Measurements from ENCODE around the gene PSAP. TPM values are rescaled to one million over a fixed set of nuclear protein-coding genes. Genes with fewer than 3 reads are reported as not detected.
"Not testable (repeated sequence)": the region's sequence is repeated elsewhere in the genome, so short reads cannot be mapped to it uniquely, and the experiment has no call there.

Gene PSAP
- total RNA-seq, 2 experiments from 2014 or later = 93.1 to 97.0 TPM

- H3K36me3 Mint-ChIP-seq, DNase-seq, H3K4me3 Mint-ChIP-seq, H3K9me3 Mint-ChIP-seq, H3K27me3 Mint-ChIP-seq, H3K27ac Mint-ChIP-seq: not testable (repeated sequence)
- H3K4me1 Mint-ChIP-seq = peaks cover 21% of the 10 kb centered on the region
Observed at GRCh38 chr10:71881307-71881624, 30.2 kb upstream of the PSAP start.

- peaks cover 21% of the 10 kb centered on the region for H3K4me1 Mint-ChIP-seq
- H3K36me3 Mint-ChIP-seq = no peaks in the 10 kb centered on the region
- H3K27me3 Mint-ChIP-seq = no peaks in the 10 kb centered on the region
- H3K4me3 Mint-ChIP-seq = no peak overlapping the region
- no peak for DNase-seq
- H3K27ac Mint-ChIP-seq = no peak overlapping the region
- peaks cover 1% of the 10 kb centered on the region for H3K9me3 Mint-ChIP-seq
Observed at GRCh38 chr10:71880425-71881306, 29.6 kb upstream of the PSAP start.

GRCh38 chr10:71878327-71879034, 27.4 kb upstream of the PSAP start:
- Mint-ChIP-seq H3K27ac (peak overlapping the region; percentile 34), H3K27me3 (no peaks in the 10 kb centered on the region), H3K36me3 (no peaks in the 10 kb centered on the region), H3K4me3 (peak overlapping the region; percentile 22), H3K4me1 (peaks cover 20% of the 10 kb centered on the region), H3K9me3 (peaks cover 1% of the 10 kb centered on the region)
- peak; percentile 56 for DNase-seq

- H3K4me1 Mint-ChIP-seq = peaks cover 15% of the 10 kb centered on the region
- no peak overlapping the region for H3K27ac Mint-ChIP-seq
- no peaks in the 10 kb centered on the region for H3K36me3 Mint-ChIP-seq
- peaks cover 1% of the 10 kb centered on the region for H3K9me3 Mint-ChIP-seq
- H3K27me3 Mint-ChIP-seq = no peaks in the 10 kb centered on the region
- H3K4me3 Mint-ChIP-seq = no peak overlapping the region
- no peak for DNase-seq
Observed at GRCh38 chr10:71877821-71878220, 26.8 kb upstream of the PSAP start.

DNA sequence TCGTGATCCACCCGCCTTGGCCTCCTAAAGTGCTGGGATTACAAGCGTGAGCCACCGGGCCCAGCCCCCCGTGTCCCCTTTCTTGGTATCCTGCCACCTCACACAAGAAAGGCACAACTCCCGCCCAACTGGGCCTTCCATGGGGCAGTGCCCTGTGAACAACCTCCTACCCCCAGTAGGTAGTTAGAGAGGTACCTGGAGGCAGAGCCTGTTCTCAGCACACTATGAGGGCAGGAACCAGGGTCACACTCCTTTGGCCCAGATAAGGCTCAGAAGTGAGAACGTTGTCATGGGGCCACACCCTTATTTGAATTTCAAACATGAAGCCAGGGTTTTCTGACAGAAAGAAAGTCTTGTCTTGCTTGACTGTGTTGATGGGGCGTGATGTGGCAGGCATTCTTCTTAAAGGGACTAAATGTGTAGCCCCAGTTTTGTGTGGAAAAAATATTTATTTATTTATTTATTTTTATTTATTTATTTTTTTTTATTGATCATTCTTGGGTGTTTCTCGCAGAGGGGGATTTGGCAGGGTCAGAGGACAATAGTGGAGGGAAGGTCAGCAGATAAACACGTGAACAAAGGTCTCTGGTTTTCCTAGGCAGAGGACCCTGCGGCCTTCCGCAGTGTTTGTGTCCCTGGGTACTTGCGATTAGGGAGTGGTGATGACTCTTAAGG, 23.8 kb upstream of the PSAP start:
- H3K36me3 Mint-ChIP-seq, H3K4me3 Mint-ChIP-seq, H3K27me3 Mint-ChIP-seq, H3K27ac Mint-ChIP-seq, H3K9me3 Mint-ChIP-seq, DNase-seq: not testable (repeated sequence)
- peaks cover 13% of the 10 kb centered on the region for H3K4me1 Mint-ChIP-seq

GRCh38 chr10:71873582-71874211, 22.6 kb upstream of the PSAP start:
- no peaks in the 10 kb centered on the region for H3K36me3 Mint-ChIP-seq
- DNase-seq = no peak
- no peak overlapping the region for H3K27ac Mint-ChIP-seq
- peaks cover 1% of the 10 kb centered on the region for H3K9me3 Mint-ChIP-seq
- peaks cover 10% of the 10 kb centered on the region for H3K4me1 Mint-ChIP-seq
- H3K27me3 Mint-ChIP-seq = no peaks in the 10 kb centered on the region
- H3K4me3 Mint-ChIP-seq = no peak overlapping the region

- not testable (repeated sequence) for H3K4me1 Mint-ChIP-seq, H3K36me3 Mint-ChIP-seq, H3K27ac Mint-ChIP-seq, H3K4me3 Mint-ChIP-seq, H3K27me3 Mint-ChIP-seq, DNase-seq, H3K9me3 Mint-ChIP-seq
Observed at GRCh38 chr10:71869601-71870000, 18.6 kb upstream of the PSAP start.

GRCh38 chr10:71868192-71868697, 17.2 kb upstream of the PSAP start:
- Mint-ChIP-seq H3K36me3 (no peaks in the 10 kb centered on the region), H3K9me3 (no peaks in the 10 kb centered on the region)
- no peak for DNase-seq

DNA sequence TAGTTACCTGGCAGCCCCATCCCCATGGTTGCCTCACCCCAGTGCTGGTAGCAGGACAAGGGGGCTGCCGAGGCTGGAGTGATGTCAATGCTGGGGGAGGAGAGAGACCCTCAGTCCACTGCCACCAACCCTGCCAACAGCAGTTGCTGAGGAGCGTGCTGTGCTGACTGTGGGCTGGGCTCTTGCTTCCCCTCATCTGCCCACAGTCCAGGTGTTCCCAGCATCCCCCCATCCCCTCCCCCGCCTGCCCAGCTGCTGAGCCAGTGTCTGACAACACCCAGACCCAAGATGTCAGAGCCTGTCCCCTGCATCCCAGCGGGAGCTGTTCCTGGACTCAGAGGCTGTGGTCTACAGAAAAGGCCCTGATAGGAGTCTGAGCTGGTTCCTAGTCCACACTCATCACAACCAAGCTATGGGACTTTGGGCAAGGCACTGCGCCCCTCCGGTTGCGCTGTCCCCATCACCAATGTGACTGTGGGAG, 14.6 kb upstream of the PSAP start:
- H3K4me1 Mint-ChIP-seq = peaks cover 9% of the 10 kb centered on the region
- H3K36me3 Mint-ChIP-seq = no peaks in the 10 kb centered on the region
- no peak overlapping the region for H3K4me3 Mint-ChIP-seq
- no peak for DNase-seq
- H3K27me3 Mint-ChIP-seq = no peaks in the 10 kb centered on the region
- no peak overlapping the region for H3K27ac Mint-ChIP-seq
- no peaks in the 10 kb centered on the region for H3K9me3 Mint-ChIP-seq

More at GRCh38 chr10:71868192-71868697, 17.2 kb upstream of the PSAP start:
- Mint-ChIP-seq H3K27ac (no peak overlapping the region), H3K27me3 (no peaks in the 10 kb centered on the region), H3K4me1 (peaks cover 9% of the 10 kb centered on the region), H3K4me3 (no peak overlapping the region)

GRCh38 chr10:71864911-71865361, 13.9 kb upstream of the PSAP start:
- peaks cover 12% of the 10 kb centered on the region for H3K4me1 Mint-ChIP-seq
- H3K9me3 Mint-ChIP-seq = no peaks in the 10 kb centered on the region
- no peaks in the 10 kb centered on the region for H3K36me3 Mint-ChIP-seq
- DNase-seq = no peak
- no peaks in the 10 kb centered on the region for H3K27me3 Mint-ChIP-seq
- no peak overlapping the region for H3K4me3 Mint-ChIP-seq
- H3K27ac Mint-ChIP-seq = no peak overlapping the region

DNA sequence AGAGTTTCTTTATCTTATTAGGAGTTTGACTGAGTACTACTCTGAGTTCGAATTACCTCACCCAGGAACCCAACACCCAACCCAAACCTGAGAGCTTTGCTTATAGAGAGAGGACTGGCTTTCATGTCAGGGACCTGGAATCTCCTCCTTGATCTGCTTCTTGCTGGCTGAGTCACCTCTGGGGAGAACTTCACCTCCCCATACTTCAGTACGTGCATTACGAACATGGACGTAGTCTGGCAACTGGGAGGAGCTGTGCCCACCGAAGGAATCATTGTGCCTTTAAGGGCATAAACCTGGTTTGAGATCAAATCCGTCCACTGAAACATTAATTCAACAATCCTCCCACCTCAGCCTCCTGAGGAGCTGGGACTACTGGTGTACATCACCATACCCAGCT, 12.2 kb upstream of the PSAP start:
- DNase-seq = no peak
- H3K36me3 Mint-ChIP-seq = no peaks in the 10 kb centered on the region
- H3K4me3 Mint-ChIP-seq = no peak overlapping the region
- H3K27ac Mint-ChIP-seq = no peak overlapping the region
- peaks cover 11% of the 10 kb centered on the region for H3K4me1 Mint-ChIP-seq
- H3K9me3 Mint-ChIP-seq = no peaks in the 10 kb centered on the region
- H3K27me3 Mint-ChIP-seq = no peaks in the 10 kb centered on the region

- Mint-ChIP-seq H3K27ac (no peak overlapping the region), H3K4me3 (no peak overlapping the region)
- DNase-seq = peak; percentile 14
Observed at GRCh38 chr10:71860243-71861029, 9.4 kb upstream of the PSAP start.

GRCh38 chr10:71857934-71858890, 7.2 kb upstream of the PSAP start:
- H3K4me3 Mint-ChIP-seq = no peak overlapping the region
- peaks cover 5% of the 10 kb centered on the region for H3K4me1 Mint-ChIP-seq
- no peaks in the 10 kb centered on the region for H3K36me3 Mint-ChIP-seq
- H3K27me3 Mint-ChIP-seq = no peaks in the 10 kb centered on the region
- DNase-seq = no peak
- no peak overlapping the region for H3K27ac Mint-ChIP-seq
- H3K9me3 Mint-ChIP-seq = no peaks in the 10 kb centered on the region

More at GRCh38 chr10:71860243-71861029, 9.4 kb upstream of the PSAP start:
- no peaks in the 10 kb centered on the region for H3K27me3 Mint-ChIP-seq
- H3K36me3 Mint-ChIP-seq = no peaks in the 10 kb centered on the region
- H3K9me3 Mint-ChIP-seq = no peaks in the 10 kb centered on the region
- H3K4me1 Mint-ChIP-seq = peaks cover 9% of the 10 kb centered on the region

Measured in activated naive CD8-positive, alpha-beta T cell treated with anti-CD3 and anti-CD28 coated beads for 36 hours (primary cell).